Measurements from ENCODE around the gene CASKIN2.

The CASKIN2 gene

GRCh38 chr17:75504347-75505151, 10.8 kb downstream of the CASKIN2 start:
- DNase-seq = no peak

- no peak for DNase-seq
Observed at GRCh38 chr17:75503976-75504346, 11.4 kb downstream of the CASKIN2 start.

GRCh38 chr17:75503337-75503950, 11.9 kb downstream of the CASKIN2 start:
- DNase-seq = no peak

GRCh38 chr17:75502721-75503329, 12.5 kb downstream of the CASKIN2 start:
- no peak for DNase-seq

- DNase-seq = no peak
Observed at GRCh38 chr17:75502072-75502720, 13.1 kb downstream of the CASKIN2 start.

GRCh38 chr17:75501378-75502071, 13.8 kb downstream of the CASKIN2 start:
- DNase-seq = no peak

- DNase-seq = no peak
Observed at GRCh38 chr17:75500419-75501216, 14.7 kb downstream of the CASKIN2 start.

- no peak for DNase-seq
Observed at GRCh38 chr17:75499313-75500022, 15.9 kb downstream of the CASKIN2 start.

- DNase-seq = no peak
Observed at GRCh38 chr17:75498726-75499213, 16.6 kb downstream of the CASKIN2 start.

GRCh38 chr17:75498039-75498725, 17.2 kb downstream of the CASKIN2 start:
- no peak for DNase-seq

- DNase-seq = no peak
Observed at GRCh38 chr17:75496005-75496404, 19.3 kb downstream of the CASKIN2 start.

- DNase-seq = no peak
Observed at GRCh38 chr17:75494326-75494877, 20.9 kb downstream of the CASKIN2 start.

GRCh38 chr17:75493476-75494129, 21.7 kb downstream of the CASKIN2 start:
- DNase-seq = no peak

- no peak for DNase-seq
Observed at GRCh38 chr17:75492555-75493168, 22.7 kb downstream of the CASKIN2 start.

GRCh38 chr17:75491680-75492079, 23.7 kb downstream of the CASKIN2 start:
- DNase-seq = no peak

GRCh38 chr17:75490953-75491649, 24.2 kb downstream of the CASKIN2 start:
- no peak for DNase-seq

- DNase-seq = no peak
Observed at GRCh38 chr17:75490173-75490743, 25.1 kb downstream of the CASKIN2 start.

- no peak for DNase-seq
Observed at GRCh38 chr17:75489511-75489955, 25.8 kb downstream of the CASKIN2 start.
